ENCODE measurements around the gene PRDM8.

Gene PRDM8

DNA sequence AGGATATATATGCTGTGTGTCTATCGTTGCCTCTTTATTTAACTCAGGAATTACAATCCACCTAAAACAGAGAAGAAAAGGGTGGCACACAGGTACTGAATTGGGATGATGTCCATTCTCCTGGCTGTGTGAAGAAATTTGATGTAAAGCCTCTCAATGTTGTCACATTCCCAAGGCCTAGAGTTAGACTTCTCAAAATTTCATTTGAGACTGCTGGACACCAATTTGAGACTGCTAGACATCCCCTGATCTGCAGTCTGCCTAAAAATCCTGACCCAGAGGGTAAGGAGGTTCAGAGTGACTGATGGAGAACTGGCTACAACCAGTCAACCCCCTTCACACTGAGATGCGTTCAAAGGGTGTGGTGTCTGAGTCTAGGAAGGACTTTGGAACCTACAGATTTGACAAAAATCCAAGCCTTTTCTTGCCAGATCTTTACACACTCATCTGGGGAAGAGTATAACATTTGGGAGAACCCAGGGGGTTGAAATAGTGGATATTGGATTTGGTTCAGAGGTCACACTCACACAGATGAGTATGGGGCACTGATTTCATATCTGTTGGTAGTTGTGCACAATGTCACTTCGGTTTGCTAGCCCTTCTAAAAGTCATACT lies 4.9 kb upstream of the PRDM8 start:
- Histone ChIP-seq H3K9me3 (ENCODE audit: control insufficient read depth in 2 of 2, low read length in 2 of 2) (no peaks in the 10 kb centered on the region), H3K36me3 (ENCODE audit: control insufficient read depth in 2 of 2, insufficient read depth in 2 of 2, low read length in 2 of 2) (peaks cover 7 to 8% of the 10 kb centered on the region in 2 donors), H3K4me3 (ENCODE audit: low read length in 2 of 2) (no peak overlapping the region), H3K27me3 (ENCODE audit: control insufficient read depth in 1 of 2, insufficient read depth in 2 of 2, low read length in 2 of 2) (no peaks in the 10 kb centered on the region), H3K9ac (ENCODE audit: low read length in 2 of 2) (no peak overlapping the region), H3K27ac (ENCODE audit: low read length) (no peak overlapping the region), H3K4me1 (ENCODE audit: control insufficient read depth, insufficient read depth, low read length) (peaks cover 8% of the 10 kb centered on the region)

GRCh38 chr4:80192937-80193336 lies 4.4 kb upstream of the PRDM8 start:
- H3K27ac ChIP-seq (ENCODE audit: low read length), result no peak overlapping the region
- H3K27me3 ChIP-seq (ENCODE audit: control insufficient read depth in 1 of 2, insufficient read depth in 2 of 2, low read length in 2 of 2), result no peaks in the 10 kb centered on the region
- peaks cover 10% of the 10 kb centered on the region for H3K4me1 ChIP-seq (ENCODE audit: control insufficient read depth, insufficient read depth, low read length)

DNA sequence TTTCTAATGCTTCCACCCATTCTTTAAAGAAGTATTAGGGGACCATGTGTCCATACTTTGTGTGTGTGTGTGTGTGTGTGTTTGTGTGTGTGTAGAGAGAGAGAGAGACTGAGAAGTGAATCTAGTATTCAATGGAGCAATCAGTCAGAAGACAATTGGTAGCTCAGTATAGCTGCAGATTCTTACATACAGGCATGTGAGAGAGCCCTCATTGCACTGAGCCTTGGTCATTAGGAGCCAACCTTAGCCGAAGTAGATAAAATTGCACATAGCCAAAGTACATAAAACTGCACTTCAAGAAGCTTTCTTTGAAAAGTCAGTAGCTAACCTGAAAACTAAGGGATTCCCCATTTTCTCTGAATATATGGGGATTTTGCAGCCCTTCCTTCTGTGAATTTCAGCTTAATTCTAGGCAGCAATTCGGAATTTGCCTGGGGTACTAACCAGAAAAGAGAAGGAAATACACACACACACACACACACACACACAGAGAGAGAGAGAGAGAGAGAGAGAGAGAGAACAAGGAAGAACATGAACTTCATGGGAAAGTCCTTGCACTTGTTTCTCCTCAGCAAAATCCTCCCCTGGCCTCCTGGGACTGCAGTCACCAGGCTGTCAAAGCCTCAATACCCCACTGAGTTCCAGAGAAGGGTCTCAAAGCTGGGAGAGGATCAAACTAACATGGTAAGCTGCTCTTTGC lies 1.7 kb upstream of the PRDM8 start:
- H3K27ac ChIP-seq (ENCODE audit: low read length), result no peak overlapping the region
- no peaks in the 10 kb centered on the region for H3K27me3 ChIP-seq (ENCODE audit: control insufficient read depth in 1 of 2, insufficient read depth in 2 of 2, low read length in 2 of 2)
- H3K4me3 ChIP-seq (ENCODE audit: low read length in 2 of 2), result no peak overlapping the region
- H3K9me3 ChIP-seq (ENCODE audit: control insufficient read depth in 2 of 2, low read length in 2 of 2), result no peaks in the 10 kb centered on the region
- peaks cover 7 to 8% of the 10 kb centered on the region in 2 donors for H3K36me3 ChIP-seq (ENCODE audit: control insufficient read depth in 2 of 2, insufficient read depth in 2 of 2, low read length in 2 of 2)
- H3K9ac ChIP-seq (ENCODE audit: low read length in 2 of 2), result peak overlapping the region in 1 of 2 donors; percentile 9
- peaks cover 6% of the 10 kb centered on the region for H3K4me1 ChIP-seq (ENCODE audit: control insufficient read depth, insufficient read depth, low read length)

More at GRCh38 chr4:80192937-80193336, 4.4 kb upstream of the PRDM8 start:
- H3K36me3 ChIP-seq (ENCODE audit: control insufficient read depth in 2 of 2, insufficient read depth in 2 of 2, low read length in 2 of 2), result peaks cover 7 to 8% of the 10 kb centered on the region in 2 donors
- H3K4me3 ChIP-seq (ENCODE audit: low read length in 2 of 2), result no peak overlapping the region
- H3K9ac ChIP-seq (ENCODE audit: low read length in 2 of 2), result no peak overlapping the region
- H3K9me3 ChIP-seq (ENCODE audit: control insufficient read depth in 2 of 2, low read length in 2 of 2), result no peaks in the 10 kb centered on the region

DNA sequence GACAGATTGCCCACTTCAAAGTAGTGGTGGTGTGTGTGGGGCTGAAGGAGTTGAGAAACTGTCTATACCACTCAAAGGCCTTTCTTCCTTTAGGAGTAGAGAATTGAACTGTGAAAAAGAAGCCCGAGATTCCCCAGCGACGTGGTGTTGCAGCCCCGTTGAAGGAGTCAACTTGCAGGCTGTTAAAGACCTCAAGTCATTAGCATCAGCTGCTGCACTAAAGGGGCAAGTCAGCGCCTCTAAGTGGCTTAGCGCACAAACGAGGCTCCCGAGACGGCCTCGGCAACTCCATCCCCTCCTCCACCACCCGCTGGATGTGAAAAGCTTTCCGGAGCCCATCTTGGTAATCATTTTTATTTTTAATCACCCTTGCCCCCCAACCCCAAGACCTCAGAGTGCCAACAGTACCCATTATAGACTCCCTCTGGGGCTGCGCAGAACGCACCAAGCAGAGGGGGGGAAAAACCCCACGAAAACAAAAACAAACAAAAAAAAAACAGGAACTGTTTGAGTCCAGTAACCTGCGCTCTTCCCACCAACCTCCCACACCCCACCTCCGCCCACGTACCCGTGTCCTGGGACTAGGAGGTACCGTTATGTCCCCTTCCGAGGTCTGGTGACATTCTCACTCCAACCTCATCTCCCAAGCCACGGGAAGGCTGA lies 913 bp upstream of the PRDM8 start:
- Histone ChIP-seq H3K9ac (ENCODE audit: low read length in 2 of 2) (no peak overlapping the region), H3K27ac (ENCODE audit: low read length) (no peak overlapping the region), H3K36me3 (ENCODE audit: control insufficient read depth in 2 of 2, insufficient read depth in 2 of 2, low read length in 2 of 2) (peaks cover 8% of the 10 kb centered on the region in 2 donors), H3K4me3 (ENCODE audit: low read length in 2 of 2) (peak overlapping the region in 1 of 2 donors; percentile 57), H3K27me3 (ENCODE audit: control insufficient read depth in 1 of 2, insufficient read depth in 2 of 2, low read length in 2 of 2) (no peaks in the 10 kb centered on the region), H3K9me3 (ENCODE audit: control insufficient read depth in 2 of 2, low read length in 2 of 2) (no peaks in the 10 kb centered on the region), H3K4me1 (ENCODE audit: control insufficient read depth, insufficient read depth, low read length) (peaks cover 9% of the 10 kb centered on the region)

DNA sequence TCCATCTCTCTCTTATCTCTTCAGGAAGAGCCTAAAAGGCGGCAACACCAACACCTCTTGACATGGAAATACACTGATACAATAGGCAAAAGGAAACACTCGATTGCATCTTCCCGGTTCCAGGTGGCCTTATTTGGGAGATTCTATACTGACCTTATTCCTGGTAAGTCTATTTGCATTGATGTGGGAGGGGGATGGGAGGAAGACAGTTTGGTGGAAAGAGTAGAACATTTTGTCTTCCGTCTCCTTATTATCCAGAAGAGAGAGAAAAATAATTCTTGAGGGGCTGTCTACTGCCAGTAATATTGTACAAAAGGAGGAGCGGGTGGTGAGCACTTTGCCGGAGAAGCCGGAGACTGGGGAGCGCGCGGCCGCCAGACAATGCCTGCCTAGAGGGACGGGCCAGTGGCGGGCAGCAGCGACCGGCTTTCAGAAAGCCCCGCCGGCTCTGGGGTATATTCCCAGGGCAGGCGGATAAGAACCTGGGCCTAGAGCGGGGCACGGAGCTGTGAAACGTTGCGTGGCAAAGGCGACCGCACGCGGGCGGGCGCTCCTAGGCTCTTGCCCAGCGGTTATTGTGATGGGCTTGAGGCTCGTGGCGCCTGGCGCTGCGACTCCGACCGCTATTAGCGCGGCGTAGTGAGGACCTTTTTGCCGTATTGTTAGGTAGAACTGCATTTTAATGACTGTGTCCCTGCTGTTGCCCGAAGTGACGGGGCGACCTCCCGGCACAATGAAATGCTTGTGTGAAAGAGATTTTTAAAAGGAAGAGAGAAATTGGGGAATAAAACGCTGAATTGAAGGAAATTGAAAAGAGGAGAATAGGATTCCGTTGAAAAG lies 518 bp downstream of the PRDM8 start:
- H3K9ac ChIP-seq (ENCODE audit: low read length in 2 of 2), result no peak overlapping the region
- no peak overlapping the region for H3K27ac ChIP-seq (ENCODE audit: low read length)

DNA sequence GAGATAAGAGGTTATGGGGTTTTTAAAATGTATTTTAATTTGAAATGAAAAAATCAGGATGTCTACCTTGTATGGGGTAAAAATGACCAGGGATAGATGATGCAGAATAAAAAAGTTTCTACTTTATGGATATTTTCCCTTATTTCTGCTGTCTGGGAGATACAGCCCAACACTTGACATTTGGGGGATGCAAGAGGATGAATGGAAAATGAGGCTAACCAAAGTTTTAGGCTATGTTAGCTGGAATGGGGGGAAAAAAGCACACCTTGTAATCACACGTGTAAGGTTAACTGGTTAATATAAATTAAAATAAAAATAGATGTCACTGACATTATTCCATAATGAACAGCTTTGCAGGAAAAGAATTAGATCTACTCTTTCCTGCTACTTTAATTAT lies 1.1 kb downstream of the PRDM8 start:
- H3K4me1 ChIP-seq (ENCODE audit: control insufficient read depth, insufficient read depth, low read length), result peaks cover 22% of the 10 kb centered on the region
- H3K36me3 ChIP-seq (ENCODE audit: control insufficient read depth in 2 of 2, insufficient read depth in 2 of 2, low read length in 2 of 2), result peaks cover 8 to 9% of the 10 kb centered on the region in 2 donors
- H3K27me3 ChIP-seq (ENCODE audit: control insufficient read depth in 1 of 2, insufficient read depth in 2 of 2, low read length in 2 of 2), result no peaks in the 10 kb centered on the region
- no peaks in the 10 kb centered on the region for H3K9me3 ChIP-seq (ENCODE audit: control insufficient read depth in 2 of 2, low read length in 2 of 2)
- H3K27ac ChIP-seq (ENCODE audit: low read length), result no peak overlapping the region
- peak overlapping the region in 1 of 2 donors; percentile 57 for H3K4me3 ChIP-seq (ENCODE audit: low read length in 2 of 2)
- no peak overlapping the region for H3K9ac ChIP-seq (ENCODE audit: low read length in 2 of 2)

More for the DNA sequence above, 518 bp downstream of the PRDM8 start:
- Histone ChIP-seq H3K4me1 (ENCODE audit: control insufficient read depth, insufficient read depth, low read length) (peaks cover 16% of the 10 kb centered on the region), H3K4me3 (ENCODE audit: low read length in 2 of 2) (peak overlapping the region in 1 of 2 donors; percentile 57), H3K36me3 (ENCODE audit: control insufficient read depth in 2 of 2, insufficient read depth in 2 of 2, low read length in 2 of 2) (peaks cover 8 to 9% of the 10 kb centered on the region in 2 donors), H3K9me3 (ENCODE audit: control insufficient read depth in 2 of 2, low read length in 2 of 2) (no peaks in the 10 kb centered on the region), H3K27me3 (ENCODE audit: control insufficient read depth in 1 of 2, insufficient read depth in 2 of 2, low read length in 2 of 2) (no peaks in the 10 kb centered on the region)

DNA sequence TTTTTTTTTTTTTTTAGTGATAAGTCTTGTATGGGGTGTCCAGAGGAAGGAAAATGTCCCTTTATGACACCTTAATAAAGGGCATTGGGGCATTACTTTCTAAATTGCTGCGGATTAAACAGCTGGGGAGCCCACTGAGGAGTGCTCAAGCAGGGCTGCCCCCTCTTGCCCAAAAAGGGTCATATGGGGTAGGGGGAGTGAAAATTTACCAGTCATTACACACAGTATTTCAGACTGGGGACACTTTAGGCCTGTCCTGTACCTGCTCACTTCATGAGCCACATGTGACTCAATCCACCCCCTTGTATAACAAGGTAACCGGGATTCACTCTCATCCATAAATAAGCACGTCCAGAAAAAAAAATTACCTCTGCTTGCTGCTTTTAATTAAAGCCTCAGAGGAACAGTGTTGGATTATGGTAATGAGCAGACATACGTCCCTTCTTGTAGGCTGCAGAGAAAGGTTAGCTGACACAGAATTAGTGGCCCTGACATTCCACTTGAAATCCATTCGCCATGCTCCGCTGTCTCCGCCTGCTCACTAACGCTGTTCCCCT lies 1.8 kb downstream of the PRDM8 start:
- H3K9ac ChIP-seq (ENCODE audit: low read length in 2 of 2), result no peak overlapping the region
- no peaks in the 10 kb centered on the region for H3K27me3 ChIP-seq (ENCODE audit: control insufficient read depth in 1 of 2, insufficient read depth in 2 of 2, low read length in 2 of 2)
- peaks cover 8 to 9% of the 10 kb centered on the region in 2 donors for H3K36me3 ChIP-seq (ENCODE audit: control insufficient read depth in 2 of 2, insufficient read depth in 2 of 2, low read length in 2 of 2)
- H3K4me1 ChIP-seq (ENCODE audit: control insufficient read depth, insufficient read depth, low read length), result peaks cover 25% of the 10 kb centered on the region
- no peak overlapping the region for H3K27ac ChIP-seq (ENCODE audit: low read length)
- peak overlapping the region in 1 of 2 donors; percentile 8 for H3K4me3 ChIP-seq (ENCODE audit: low read length in 2 of 2)
- H3K9me3 ChIP-seq (ENCODE audit: control insufficient read depth in 2 of 2, low read length in 2 of 2), result no peaks in the 10 kb centered on the region

- H3K4me1 ChIP-seq (ENCODE audit: control insufficient read depth, insufficient read depth, low read length), result peaks cover 25% of the 10 kb centered on the region
- no peaks in the 10 kb centered on the region for H3K9me3 ChIP-seq (ENCODE audit: control insufficient read depth in 2 of 2, low read length in 2 of 2)
- H3K27me3 ChIP-seq (ENCODE audit: control insufficient read depth in 1 of 2, insufficient read depth in 2 of 2, low read length in 2 of 2), result no peaks in the 10 kb centered on the region
- peaks cover 8 to 9% of the 10 kb centered on the region in 2 donors for H3K36me3 ChIP-seq (ENCODE audit: control insufficient read depth in 2 of 2, insufficient read depth in 2 of 2, low read length in 2 of 2)
- H3K27ac ChIP-seq (ENCODE audit: low read length), result no peak overlapping the region
- H3K4me3 ChIP-seq (ENCODE audit: low read length in 2 of 2), result no peak overlapping the region
- H3K9ac ChIP-seq (ENCODE audit: low read length in 2 of 2), result no peak overlapping the region
These were observed 2.6 kb downstream of the PRDM8 start for GRCh38 chr4:80199947-80200346.

DNA sequence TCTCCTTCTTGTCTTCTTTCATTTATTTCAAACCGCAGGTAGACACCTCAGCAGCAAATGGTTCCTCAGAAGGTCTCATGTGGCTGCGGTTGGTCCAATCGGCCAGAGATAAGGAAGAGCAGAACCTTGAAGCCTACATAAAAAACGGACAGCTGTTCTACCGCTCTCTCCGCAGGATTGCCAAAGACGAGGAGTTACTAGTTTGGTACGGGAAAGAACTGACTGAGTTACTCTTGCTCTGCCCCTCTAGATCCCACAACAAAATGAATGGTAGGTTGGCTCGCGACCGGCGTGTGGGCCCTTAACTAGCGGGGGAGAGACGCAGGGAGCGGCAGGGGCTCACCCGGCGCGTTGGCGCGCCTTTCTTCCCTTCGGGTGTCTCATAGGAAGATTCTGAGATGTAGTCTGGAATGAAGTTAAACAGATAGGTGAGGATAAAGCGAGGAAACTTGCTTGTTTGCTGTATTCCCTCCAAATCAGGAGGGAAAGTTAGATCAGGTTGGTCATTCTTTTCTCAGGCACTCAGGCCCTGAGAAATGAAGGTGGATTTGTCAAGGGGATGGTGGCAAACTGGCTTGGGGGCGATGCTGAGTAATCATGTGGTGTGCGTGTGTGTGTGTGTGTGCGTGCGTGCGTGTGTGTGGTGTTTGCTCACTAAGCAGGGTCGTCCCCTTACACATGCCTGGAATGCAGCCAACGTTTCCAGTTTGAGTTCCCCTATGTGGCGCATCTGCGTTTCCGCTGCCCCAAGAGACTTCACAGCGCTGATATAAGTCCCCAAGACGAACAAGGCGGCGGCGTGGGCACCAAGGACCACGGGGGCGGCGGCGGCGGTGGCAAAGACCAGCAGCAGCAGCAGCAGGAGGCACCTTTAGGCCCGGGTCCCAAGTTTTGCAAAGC lies 4.2 kb downstream of the PRDM8 start:
- Histone ChIP-seq H3K9ac (ENCODE audit: low read length in 2 of 2) (peak overlapping the region; percentile 42 to 71), H3K36me3 (ENCODE audit: control insufficient read depth in 2 of 2, insufficient read depth in 2 of 2, low read length in 2 of 2) (peaks cover 3 to 4% of the 10 kb centered on the region in 2 donors), H3K4me1 (ENCODE audit: control insufficient read depth, insufficient read depth, low read length) (peaks cover 25% of the 10 kb centered on the region), H3K27me3 (ENCODE audit: control insufficient read depth in 1 of 2, insufficient read depth in 2 of 2, low read length in 2 of 2) (no peaks in the 10 kb centered on the region), H3K27ac (ENCODE audit: low read length) (peak overlapping the region; percentile 84), H3K9me3 (ENCODE audit: control insufficient read depth in 2 of 2, low read length in 2 of 2) (no peaks in the 10 kb centered on the region), H3K4me3 (ENCODE audit: low read length in 2 of 2) (peak overlapping the region; percentile 74 to 80)

Data from stomach smooth muscle (tissue), 2 donors.